ENCODE results near the gene ZNF532. TPM values are rescaled to one million over a fixed set of nuclear protein-coding genes. Genes with fewer than 3 reads are reported as not detected.

The ZNF532 gene
- total RNA-seq, 1 donor from 2014 or later = 41.3 TPM

- DNase-seq (ENCODE audit: low read depth) = no peak
- peaks cover 4% of the 10 kb centered on the region for H3K36me3 ChIP-seq (ENCODE audit: control insufficient read depth, insufficient read depth, low read length)
- no peak for TF ChIP-seq CTCF (IDR thresholded peaks at IDR 0.05; ENCODE audit: insufficient read depth, low read length, severe bottlenecking)
- no peak for FAIRE-seq
- H3K4me3 ChIP-seq (ENCODE audit: low read depth, low read length) = no peak overlapping the region
- no peaks in the 10 kb centered on the region for H3K27me3 ChIP-seq (ENCODE audit: control insufficient read depth, insufficient read depth, low read length)
These were observed 30.3 kb downstream of the ZNF532 start for GRCh38 chr18:58894930-58895329.

GRCh38 chr18:58895385-58895784, 30.7 kb downstream of the ZNF532 start:
- FAIRE-seq = no peak

GRCh38 chr18:58896268-58896667, 31.6 kb downstream of the ZNF532 start:
- H3K4me3 ChIP-seq (ENCODE audit: low read depth, low read length) = no peak overlapping the region
- no peak for TF ChIP-seq CTCF (IDR thresholded peaks at IDR 0.05; ENCODE audit: insufficient read depth, low read length, severe bottlenecking)
- peaks cover 7% of the 10 kb centered on the region for H3K36me3 ChIP-seq (ENCODE audit: control insufficient read depth, insufficient read depth, low read length)
- no peaks in the 10 kb centered on the region for H3K27me3 ChIP-seq (ENCODE audit: control insufficient read depth, insufficient read depth, low read length)
- DNase-seq (ENCODE audit: low read depth) (no peak), FAIRE-seq (no peak)

More at GRCh38 chr18:58895385-58895784, 30.7 kb downstream of the ZNF532 start:
- TF ChIP-seq CTCF (IDR thresholded peaks at IDR 0.05; ENCODE audit: insufficient read depth, low read length, severe bottlenecking) = no peak
- H3K4me3 ChIP-seq (ENCODE audit: low read depth, low read length) = no peak overlapping the region
- no peaks in the 10 kb centered on the region for H3K27me3 ChIP-seq (ENCODE audit: control insufficient read depth, insufficient read depth, low read length)
- H3K36me3 ChIP-seq (ENCODE audit: control insufficient read depth, insufficient read depth, low read length) = peaks cover 6% of the 10 kb centered on the region
- no peak for DNase-seq (ENCODE audit: low read depth)

- DNase-seq (ENCODE audit: low read depth) (no peak), FAIRE-seq (no peak)
- TF ChIP-seq CTCF (IDR thresholded peaks at IDR 0.05; ENCODE audit: insufficient read depth, low read length, severe bottlenecking) = no peak
- no peak overlapping the region for H3K4me3 ChIP-seq (ENCODE audit: low read depth, low read length)
- no peaks in the 10 kb centered on the region for H3K27me3 ChIP-seq (ENCODE audit: control insufficient read depth, insufficient read depth, low read length)
- peaks cover 10% of the 10 kb centered on the region for H3K36me3 ChIP-seq (ENCODE audit: control insufficient read depth, insufficient read depth, low read length)
These were observed 32.2 kb downstream of the ZNF532 start for GRCh38 chr18:58896734-58897508.

GRCh38 chr18:58898010-58898799, 33.5 kb downstream of the ZNF532 start:
- FAIRE-seq (no peak), DNase-seq (ENCODE audit: low read depth) (no peak)
- no peaks in the 10 kb centered on the region for H3K27me3 ChIP-seq (ENCODE audit: control insufficient read depth, insufficient read depth, low read length)
- H3K4me3 ChIP-seq (ENCODE audit: low read depth, low read length) = no peak overlapping the region
- no peak for TF ChIP-seq CTCF (IDR thresholded peaks at IDR 0.05; ENCODE audit: insufficient read depth, low read length, severe bottlenecking)
- peaks cover 10% of the 10 kb centered on the region for H3K36me3 ChIP-seq (ENCODE audit: control insufficient read depth, insufficient read depth, low read length)

All from bronchial epithelial cell (primary cell).